A549 treated with Hydrocortisone at 1 μM for 4 hours (cell line): Measurements from ENCODE around the gene OSBPL1A. TPM values are rescaled to one million over a fixed set of nuclear protein-coding genes. Genes with fewer than 3 reads are reported as not detected.

Experiments used
- total RNA-seq: library from RNA; stranded (reverse); fragments of 200-300 nt; extraction: Qiagen RNA extraction; gene quantifications from 5 replicates; pipeline ENCODE4 v1.2.3, GENCODE V29; 2022

OSBPL1A gene
- total RNA-seq: 12.6 to 22.1 TPM (median 15.3 TPM) in 5 replicates

GRCh38 chr18:24397694-24398368, at the start of gene OSBPL1A:
TSS of gene OSBPL1A (minus strand) at chr18:24397824. CDS start at chr18:24377533, 20,291 bp downstream.

GRCh38 chr18:24426398-24427294, 29.0 kb upstream of the OSBPL1A start, which contains the start of gene IMPACT:
TSS of gene IMPACT (plus strand) at chr18:24426670. CDS start at chr18:24426757, 87 bp downstream.

GRCh38 chr18:24138789-24139616, 258.6 kb downstream of the OSBPL1A start, which contains the start of gene CABYR:
TSS of gene CABYR (plus strand) at chr18:24139062. CDS start at chr18:24143115, 4,053 bp downstream.

Other genes with a start within 250 kb of the OSBPL1A start
- 10.6 to 15.4 TPM (median 13.1 TPM) in 5 replicates for gene IMPACT, start 28.8 kb upstream of the OSBPL1A start, total RNA-seq
- gene HRH4, start 62.8 kb upstream of the OSBPL1A start, total RNA-seq: not detected in 5 replicates